Measurements from ENCODE around the gene ABCC8.

Gene ABCC8

GRCh38 chr11:17401841-17402240, 74.8 kb downstream of the ABCC8 start:
- H2AFZ ChIP-seq (ENCODE audit: low read depth) = no peak overlapping the region
- TF ChIP-seq, protein P1, sequence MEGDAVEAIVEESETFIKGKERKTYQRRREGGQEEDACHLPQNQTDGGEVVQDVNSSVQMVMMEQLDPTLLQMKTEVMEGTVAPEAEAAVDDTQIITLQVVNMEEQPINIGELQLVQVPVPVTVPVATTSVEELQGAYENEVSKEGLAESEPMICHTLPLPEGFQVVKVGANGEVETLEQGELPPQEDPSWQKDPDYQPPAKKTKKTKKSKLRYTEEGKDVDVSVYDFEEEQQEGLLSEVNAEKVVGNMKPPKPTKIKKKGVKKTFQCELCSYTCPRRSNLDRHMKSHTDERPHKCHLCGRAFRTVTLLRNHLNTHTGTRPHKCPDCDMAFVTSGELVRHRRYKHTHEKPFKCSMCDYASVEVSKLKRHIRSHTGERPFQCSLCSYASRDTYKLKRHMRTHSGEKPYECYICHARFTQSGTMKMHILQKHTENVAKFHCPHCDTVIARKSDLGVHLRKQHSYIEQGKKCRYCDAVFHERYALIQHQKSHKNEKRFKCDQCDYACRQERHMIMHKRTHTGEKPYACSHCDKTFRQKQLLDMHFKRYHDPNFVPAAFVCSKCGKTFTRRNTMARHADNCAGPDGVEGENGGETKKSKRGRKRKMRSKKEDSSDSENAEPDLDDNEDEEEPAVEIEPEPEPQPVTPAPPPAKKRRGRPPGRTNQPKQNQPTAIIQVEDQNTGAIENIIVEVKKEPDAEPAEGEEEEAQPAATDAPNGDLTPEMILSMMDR (conservative IDR thresholded peaks at IDR 0.05; ENCODE audit: low read depth, low read length) = no peak
- H3K4me2 ChIP-seq = no peak overlapping the region
- no peaks in the 10 kb centered on the region for H4K20me1 ChIP-seq (ENCODE audit: insufficient read depth)
- no peaks in the 10 kb centered on the region for H3K36me3 ChIP-seq (ENCODE audit: insufficient read depth)
- no peak overlapping the region for H3K4me3 ChIP-seq (IDR thresholded peaks at IDR 0.05; ENCODE audit: insufficient read depth, low read depth, low read length)
- no peaks in the 10 kb centered on the region for H3K27me3 ChIP-seq (ENCODE audit: insufficient read depth, low read depth)
- H3K27ac ChIP-seq = no peak overlapping the region
- H3K9ac ChIP-seq = no peak overlapping the region
- no peaks in the 10 kb centered on the region for H3K79me2 ChIP-seq (ENCODE audit: insufficient read depth, low read depth)
- peaks cover 9% of the 10 kb centered on the region for H3K4me1 ChIP-seq (ENCODE audit: low read depth, poor library complexity, severe bottlenecking)

- Histone ChIP-seq H3K27ac (no peak overlapping the region), H2AFZ (ENCODE audit: low read depth) (no peak overlapping the region)
- TF ChIP-seq, protein P1 (conservative IDR thresholded peaks at IDR 0.05; ENCODE audit: low read depth, low read length) = no peak
These were observed 75.3 kb downstream of the ABCC8 start for GRCh38 chr11:17401316-17401715.

GRCh38 chr11:17400048-17400775, 76.4 kb downstream of the ABCC8 start:
- H3K79me2 ChIP-seq (ENCODE audit: insufficient read depth, low read depth) = no peaks in the 10 kb centered on the region
- TF ChIP-seq, protein P1 (conservative IDR thresholded peaks at IDR 0.05; ENCODE audit: low read depth, low read length) = no peak
- H4K20me1 ChIP-seq (ENCODE audit: insufficient read depth) = no peaks in the 10 kb centered on the region
- H3K4me2 ChIP-seq = no peak overlapping the region
- H3K4me1 ChIP-seq (ENCODE audit: low read depth, poor library complexity, severe bottlenecking) = no peaks in the 10 kb centered on the region
- H2AFZ ChIP-seq (ENCODE audit: low read depth) = no peak overlapping the region
- no peaks in the 10 kb centered on the region for H3K36me3 ChIP-seq (ENCODE audit: insufficient read depth)
- H3K4me3 ChIP-seq (IDR thresholded peaks at IDR 0.05; ENCODE audit: insufficient read depth, low read depth, low read length) = no peak overlapping the region
- H3K27me3 ChIP-seq (ENCODE audit: insufficient read depth, low read depth) = no peaks in the 10 kb centered on the region
- no peak overlapping the region for H3K27ac ChIP-seq
- H3K9ac ChIP-seq = no peak overlapping the region

More at GRCh38 chr11:17401316-17401715, 75.3 kb downstream of the ABCC8 start:
- Histone ChIP-seq H3K9ac (no peak overlapping the region), H3K27me3 (ENCODE audit: insufficient read depth, low read depth) (no peaks in the 10 kb centered on the region), H3K4me1 (ENCODE audit: low read depth, poor library complexity, severe bottlenecking) (peaks cover 9% of the 10 kb centered on the region), H4K20me1 (ENCODE audit: insufficient read depth) (no peaks in the 10 kb centered on the region), H3K4me3 (IDR thresholded peaks at IDR 0.05; ENCODE audit: insufficient read depth, low read depth, low read length) (no peak overlapping the region), H3K36me3 (ENCODE audit: insufficient read depth) (no peaks in the 10 kb centered on the region), H3K79me2 (ENCODE audit: insufficient read depth, low read depth) (no peaks in the 10 kb centered on the region), H3K4me2 (no peak overlapping the region)

DNA sequence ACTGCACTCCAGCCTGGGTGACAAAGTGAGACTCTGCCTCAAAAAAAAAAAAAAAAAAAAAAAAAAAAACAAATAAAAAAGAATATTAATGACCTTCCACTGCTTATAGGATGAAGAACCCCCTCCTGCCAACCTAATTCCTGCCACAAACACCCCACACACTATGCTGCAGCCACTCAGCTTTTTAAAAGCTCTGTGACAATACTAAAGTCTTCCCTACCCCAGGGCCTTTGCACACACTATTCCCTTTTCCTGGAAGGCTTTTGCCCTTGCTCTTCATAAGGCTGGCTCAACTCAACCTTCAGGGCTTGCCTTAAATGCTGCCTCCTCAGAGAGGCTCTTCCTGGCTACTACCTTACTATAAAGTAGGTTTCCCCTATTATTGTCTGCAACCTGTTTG, 77.4 kb downstream of the ABCC8 start:
- no peaks in the 10 kb centered on the region for H3K27me3 ChIP-seq (ENCODE audit: insufficient read depth, low read depth)
- TF ChIP-seq, protein P1 (conservative IDR thresholded peaks at IDR 0.05; ENCODE audit: low read depth, low read length) = no peak
- H3K9ac ChIP-seq = no peak overlapping the region
- H3K36me3 ChIP-seq (ENCODE audit: insufficient read depth) = no peaks in the 10 kb centered on the region
- no peak overlapping the region for H3K4me3 ChIP-seq (IDR thresholded peaks at IDR 0.05; ENCODE audit: insufficient read depth, low read depth, low read length)
- H3K4me1 ChIP-seq (ENCODE audit: low read depth, poor library complexity, severe bottlenecking) = no peaks in the 10 kb centered on the region
- H4K20me1 ChIP-seq (ENCODE audit: insufficient read depth) = no peaks in the 10 kb centered on the region
- H3K27ac ChIP-seq = no peak overlapping the region
- no peak overlapping the region for H3K4me2 ChIP-seq
- no peak overlapping the region for H2AFZ ChIP-seq (ENCODE audit: low read depth)
- H3K79me2 ChIP-seq (ENCODE audit: insufficient read depth, low read depth) = no peaks in the 10 kb centered on the region

All from KMS-11 (cell line).